NCI-H146 treated with DMSO at 0.1 percent for 48 hours (cell line): ENCODE results near the gene KCTD14.
"Not testable (repeated sequence)": the region's sequence is repeated elsewhere in the genome, so short reads cannot be mapped to it uniquely, and the experiment has no call there.

Experiments used
- DNase-seq: peaks from one replicate; lab custom pipeline; 2025; ENCODE audit not compliant: unreplicated experiment; lab: John Stamatoyannopoulos, UW

The KCTD14 gene

DNA sequence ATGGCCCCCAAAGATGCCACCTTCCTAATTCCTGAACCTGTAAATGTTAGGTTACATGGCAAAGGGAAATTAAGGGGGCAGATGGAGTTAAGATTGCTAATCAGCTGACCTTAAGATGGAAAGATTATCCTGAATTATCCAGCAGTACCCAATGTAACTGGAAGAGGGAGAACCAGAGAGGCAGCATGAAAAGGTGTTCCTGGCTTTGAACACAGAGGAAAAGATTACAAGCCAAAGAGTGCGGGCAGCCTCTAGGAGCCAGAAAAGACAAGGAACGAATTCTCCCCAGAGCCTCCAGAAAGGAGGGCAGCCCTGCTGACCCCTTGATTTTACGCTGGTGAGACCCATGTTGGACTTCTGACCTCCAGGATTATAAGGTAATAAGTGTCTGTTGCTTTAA is 25.5 kb upstream of the KCTD14 start:
- DNase-seq = no peak

DNA sequence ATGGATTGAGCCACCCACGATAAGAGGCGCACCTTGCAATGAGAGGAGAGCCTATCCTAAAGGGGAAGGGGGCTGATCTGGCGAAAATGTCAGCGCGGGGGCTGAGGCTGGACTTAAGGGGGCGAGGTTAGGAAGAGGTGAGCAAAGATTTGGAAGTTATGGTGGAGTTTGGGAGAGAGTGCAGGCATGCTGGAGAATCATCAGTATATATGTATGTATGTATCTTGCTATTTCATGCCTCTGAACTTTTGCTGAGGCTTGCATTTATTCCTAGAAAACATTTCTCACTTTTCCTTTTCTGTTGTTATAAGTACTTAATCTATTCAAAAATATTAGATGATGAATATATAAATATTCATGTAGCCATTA is 23.4 kb upstream of the KCTD14 start:
- DNase-seq = no peak

GRCh38 chr11:78045851-78046485 is 22.9 kb upstream of the KCTD14 start:
- DNase-seq = peak; percentile 65

DNA sequence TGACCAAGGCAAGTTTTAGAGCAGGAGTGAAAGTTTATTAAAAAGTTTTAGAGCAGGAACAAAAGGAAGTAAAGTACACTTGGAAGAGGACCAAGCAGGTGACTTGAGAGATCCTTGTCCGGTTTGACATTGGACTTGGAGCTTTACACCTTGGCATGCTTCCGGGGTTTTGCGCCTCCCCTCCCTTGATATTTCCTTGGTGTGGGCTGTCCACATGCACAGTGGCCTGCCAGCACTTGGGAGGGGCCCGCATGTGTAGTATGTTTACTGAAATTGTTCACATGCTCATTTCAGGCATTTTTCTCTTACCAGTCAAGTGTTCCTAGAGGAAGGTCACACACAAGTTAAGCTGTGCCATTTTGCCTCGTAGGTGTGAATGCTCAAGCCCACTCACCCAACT is 21.6 kb upstream of the KCTD14 start:
- no peak for DNase-seq

DNA sequence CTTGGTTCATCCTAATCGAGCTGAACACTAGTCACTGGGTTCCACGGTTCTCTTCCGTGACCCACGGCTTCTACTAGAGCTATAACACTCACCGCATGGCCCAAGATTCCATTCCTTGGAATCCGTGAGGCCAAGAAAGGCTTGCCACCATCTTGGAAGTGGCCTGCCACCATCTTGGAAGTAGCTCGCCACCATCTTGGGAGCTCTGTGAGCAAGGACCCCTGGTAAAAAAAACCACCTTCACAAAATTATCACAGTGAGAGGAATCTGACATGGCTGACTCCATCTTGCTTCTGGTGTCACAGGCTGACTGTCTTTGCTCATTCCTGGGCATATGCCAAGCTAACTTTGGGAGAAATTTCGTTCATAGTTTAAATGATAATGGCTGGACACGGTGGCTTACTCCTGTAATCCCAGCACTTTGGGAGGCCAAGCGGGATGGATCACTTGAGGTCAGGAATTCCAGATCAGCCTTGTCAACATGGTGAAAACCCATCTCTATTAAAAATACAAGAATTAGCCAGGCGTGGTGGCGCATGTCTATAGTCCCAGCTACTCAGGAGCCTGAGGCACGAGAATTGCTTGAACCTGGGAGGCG is 18.9 kb upstream of the KCTD14 start:
- no peak for DNase-seq

DNA sequence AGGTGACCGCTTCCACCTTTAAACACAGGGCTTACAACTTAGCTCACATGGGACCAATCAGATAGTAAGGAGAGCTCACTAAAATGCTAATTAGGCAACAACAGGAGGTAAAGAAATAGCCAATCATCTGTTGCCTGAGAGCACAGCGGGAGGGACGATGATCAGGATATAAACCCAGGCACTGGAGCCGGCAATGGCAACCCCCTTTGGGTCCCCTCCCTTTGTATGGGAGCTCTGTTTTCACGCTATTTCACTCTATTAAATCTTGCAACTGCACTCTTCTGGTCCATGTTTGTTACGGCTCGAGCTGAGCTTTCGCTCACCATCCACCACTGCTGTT is 18.3 kb upstream of the KCTD14 start:
- not testable (repeated sequence) for DNase-seq

DNA sequence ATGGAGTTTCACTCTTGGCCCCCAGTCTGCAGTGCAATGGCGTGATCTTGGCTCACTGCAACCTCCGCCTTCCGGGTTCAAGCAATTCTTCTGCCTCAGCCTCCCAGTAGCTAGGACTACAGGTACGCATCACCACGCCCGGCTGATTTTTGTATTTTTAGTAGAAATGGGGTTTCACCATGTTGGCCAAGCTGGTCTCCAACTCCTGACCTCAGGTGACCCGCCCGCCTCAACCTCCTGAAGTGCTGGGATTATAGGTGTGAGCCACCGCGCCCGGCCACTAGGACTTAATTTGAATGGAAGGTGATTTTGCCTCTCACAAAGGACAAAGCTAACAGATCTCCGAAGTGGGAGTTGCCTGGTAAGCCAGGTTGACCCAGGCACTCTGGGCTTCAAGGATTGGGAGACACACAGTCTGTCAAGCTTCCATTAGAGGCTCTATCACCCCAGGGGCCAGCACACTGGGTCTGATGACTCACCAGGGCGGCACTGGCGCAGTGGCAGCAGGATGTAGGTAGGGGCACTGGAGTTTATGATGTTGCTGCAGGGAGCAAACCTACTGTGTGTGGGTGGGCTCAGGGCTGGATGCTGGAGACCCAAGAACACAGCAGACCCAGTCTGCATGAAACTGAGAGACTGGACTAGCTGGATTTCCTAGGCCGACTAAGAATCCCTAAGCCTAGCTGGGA is 17.8 kb upstream of the KCTD14 start:
- DNase-seq = no peak

DNA sequence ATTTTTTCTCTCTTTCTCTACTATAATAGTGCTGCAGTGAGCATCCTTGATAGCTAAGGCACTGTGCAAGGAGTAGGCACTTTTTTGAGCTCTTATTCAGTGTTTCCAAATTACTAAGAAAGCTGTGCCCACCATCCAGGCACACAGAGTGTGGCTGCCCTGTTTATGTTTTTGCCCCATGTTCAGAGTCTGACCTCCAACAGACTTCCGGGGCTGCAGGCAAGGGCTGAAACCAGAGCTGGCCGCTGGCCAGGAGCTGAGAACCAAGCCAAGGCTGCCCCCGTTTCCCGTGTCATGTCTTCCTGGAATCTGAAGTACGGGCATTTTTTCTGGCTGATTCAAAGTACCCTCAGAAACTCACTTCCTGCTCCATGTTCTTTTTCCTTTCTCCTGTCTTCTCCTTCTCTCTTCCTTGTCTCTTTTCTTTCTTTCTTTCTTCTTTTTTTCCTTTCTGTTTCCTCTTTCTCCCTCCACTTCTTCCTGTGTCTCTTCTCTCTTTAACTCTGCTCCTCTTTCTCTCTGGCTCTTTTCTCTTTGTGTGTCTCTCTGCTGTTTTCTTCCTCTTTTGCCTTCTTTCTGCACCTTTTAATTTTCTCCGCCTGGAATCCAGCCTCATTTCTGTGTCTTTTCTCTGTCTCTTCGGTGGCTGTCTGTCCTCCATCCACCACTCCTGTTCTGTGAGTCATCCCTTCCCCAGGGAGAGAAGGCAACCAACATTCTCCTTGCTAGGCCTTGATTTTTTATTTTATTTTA is 17.0 kb upstream of the KCTD14 start:
- peak; percentile 25 for DNase-seq

- DNase-seq = no peak
Measured at GRCh38 chr11:78039391-78039918, 16.4 kb upstream of the KCTD14 start.

GRCh38 chr11:78038697-78039313 is 15.7 kb upstream of the KCTD14 start:
- no peak for DNase-seq

- no peak for DNase-seq
Measured at GRCh38 chr11:78037825-78038620, 14.9 kb upstream of the KCTD14 start.

- DNase-seq = no peak
Measured at GRCh38 chr11:78037056-78037455, 14.0 kb upstream of the KCTD14 start.

- DNase-seq = no peak
Measured at GRCh38 chr11:78036313-78036712, 13.2 kb upstream of the KCTD14 start.

DNA sequence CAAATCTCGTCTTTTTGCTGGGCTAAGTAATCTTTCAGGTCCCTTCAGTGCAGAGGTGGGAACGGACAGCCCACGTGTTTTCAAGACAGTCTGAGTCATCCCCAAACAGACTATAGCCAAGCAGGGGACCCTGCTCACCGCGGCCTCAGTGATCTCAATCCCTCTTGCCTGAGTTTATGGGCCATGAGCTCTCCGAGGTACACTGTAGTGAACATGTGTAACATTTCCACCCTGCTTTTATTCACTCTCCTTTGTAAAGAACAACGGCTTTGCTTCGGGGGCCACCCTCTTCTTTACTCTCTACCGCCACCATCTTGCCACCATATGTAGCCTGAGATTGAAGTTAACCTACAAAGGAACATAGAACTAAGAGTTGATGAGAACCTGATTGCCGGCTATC is 11.5 kb upstream of the KCTD14 start:
- DNase-seq = no peak

DNA sequence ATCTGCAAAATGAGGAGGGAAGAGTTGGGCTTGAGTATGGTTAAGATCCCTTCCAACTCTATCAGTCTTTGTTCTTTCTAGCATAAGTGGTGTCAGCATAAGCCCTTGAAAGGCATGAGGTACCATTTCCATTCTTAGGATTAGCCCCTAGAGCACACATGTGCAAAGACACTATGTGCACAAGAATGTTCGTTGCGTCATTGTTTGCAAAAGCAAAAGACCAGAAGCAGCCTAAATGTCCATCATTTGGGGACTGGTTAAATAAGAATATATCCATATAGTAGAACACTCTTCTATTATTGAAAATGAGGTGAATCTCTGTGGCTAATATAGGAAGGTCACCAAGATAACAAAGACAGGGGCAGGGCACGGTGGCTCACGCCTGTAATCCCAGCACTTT is 10.0 kb upstream of the KCTD14 start:
- no peak for DNase-seq

GRCh38 chr11:78032090-78032489 is 9.0 kb upstream of the KCTD14 start:
- no peak for DNase-seq

GRCh38 chr11:78031629-78032028 is 8.6 kb upstream of the KCTD14 start:
- no peak for DNase-seq

- DNase-seq = peak; percentile 68
Measured at GRCh38 chr11:78030429-78031325, 7.6 kb upstream of the KCTD14 start.

- not testable (repeated sequence) for DNase-seq
Measured at GRCh38 chr11:78028423-78028822, 5.3 kb upstream of the KCTD14 start.
